Heart right ventricle (tissue), 16 donors: ENCODE results near the gene PRPF19. TPM values are rescaled to one million over a fixed set of nuclear protein-coding genes. Genes with fewer than 3 reads are reported as not detected.

Source experiments
- ATAC-seq, 8 donors: fragments of 200-7000 bp; cut with Tn5 transposase; one replicate each; pipeline ENCODE4 v1.9.1; 2020; ENCODE audit warnings: mild to moderate bottlenecking in 8 of 8, moderate library complexity in 8 of 8, moderate number of reproducible peaks in 1 of 8
- DNase-seq, 2 donors: peaks; one replicate each; pipeline ENCODE4 v3.0.0-alpha.2; 2020
- H3K27ac ChIP-seq, 10 donors: fragments of 200-600 bp; sonication (generic) in 2 of 10; one replicate each; pipeline versions ENCODE4 v1.5.0 to v1.8.0; 2020 to 2022; ENCODE audit warnings: mild to moderate bottlenecking in 3 of 10
- H3K27me3 ChIP-seq, 7 donors: fragments of 200-600 bp; one replicate each; pipeline ENCODE4 v1.8.0; 2021 to 2022; ENCODE audit warnings: mild to moderate bottlenecking in 2 of 7
- H3K36me3 ChIP-seq, 9 donors: fragments of 200-600 bp; sonication (generic) in 1 of 9; one replicate each; pipeline versions ENCODE4 v1.5.0 to v1.8.0; 2020 to 2022; ENCODE audit warnings: mild to moderate bottlenecking in 2 of 9
- H3K4me1 ChIP-seq, 9 donors: fragments of 200-600 bp; sonication (generic) in 1 of 9; one replicate each; pipeline versions ENCODE4 v1.5.0 to v1.8.0; 2020 to 2022; ENCODE audit warnings: mild to moderate bottlenecking in 4 of 9
- H3K4me3 ChIP-seq, 10 donors: fragments of 200-600 bp; sonication (generic) in 2 of 10; one replicate each; pipeline versions ENCODE4 v1.5.0 to v1.8.0; 2020 to 2022; ENCODE audit warnings: mild to moderate bottlenecking in 7 of 10, moderate library complexity in 2 of 10
- H3K9me3 ChIP-seq, 11 donors: fragments of 200-600 bp in 10 of 11; sonication (generic) in 2 of 11; one replicate each; pipeline versions ENCODE4 v1.5.0 to v1.8.0; 2013 to 2022; ENCODE audit warnings: mild to moderate bottlenecking in 2 of 11, control low read depth in 1 of 11, moderate library complexity in 1 of 11
- WGBS, 2 donors: extraction: QIAGEN DNeasy Blood & Tissue Kit; methylation state at CpG; one replicate each; pipeline ENCODE4 v1.1.7; 2013; ENCODE audit warnings: inconsistent platforms in 1 of 2; 5-methylcytosine and 5-hydroxymethylcytosine counted together
- intact Hi-C, 10 donors: fragments of 100-400 bp; cut with DNase I; formaldehyde crosslinking; loops; one replicate each; pipeline versions ENCODE4 v1.11.1 to v1.14.2; 2022
- polyA plus RNA-seq, 2 donors: library from polyadenylated mRNA; stranded (reverse); fragments of 200-250 nt; gene quantifications; one replicate each; pipeline ENCODE4 v1.2.3, GENCODE V29; 2013
- total RNA-seq, 10 donors: library from RNA; stranded (reverse); fragmentation: NEBNext Ultra II Directional in 3 of 10; extraction: Animal tissue kit (Norgen Biotek cat#: 25700) in 3 of 10; gene quantifications; one replicate each; pipeline versions ENCODE4 v1.2.1 to v1.2.4, GENCODE V29; 2021 to 2023
- TF ChIP-seq, protein P1 (sequence below), 9 donors: fragments of 200-600 bp; sonication (generic) in 2 of 9; IDR thresholded peaks; one replicate each; pipeline versions ENCODE4 v1.5.0 to v1.8.0; 2021 to 2022; ENCODE audit warnings: antibody characterized with exemption in 9 of 9, mild to moderate bottlenecking in 5 of 9, moderate library complexity in 1 of 9
- donor health status: Arrhythmogenic right ventricular cardiomyopathy.
- donor health status: ischemic (EF 13 %, LVEDD 7.1; RV severe dilation, severe dysfunction).
- donor health status: healthy with polysubstance abuse.
- donor health status: DM: no; HTN: yes; CAD: no.
- donor health status: DM: no; HTN: no; CAD: no.
- donor health status: ischemic (EF 25% LVEDD 6.9; RV normal size, moderate dysfunction).
- donor health status: ischemic (EF 25% LVEDD 5.7; RV mildly dilated, moderate dysfunction).
- donor health status: healthy.
- donor health status: DM: yes; HTN: yes; CAD: no.
- donor health status: Ischemic cardiomyopathy.
- donor health status: ischemic (EF 35%, LVEDD 5.7; RV mildly dilated, moderate dysfunction).
- donor health status: nonischemic (EF 11% LVEDD 7.7; RV severe dilation, severe dysfunction).
- donor health status: DM: yes; HTN: yes; CAD: no.
- donor health status: PGD.
- donor health status: ischemic (EF 29% LVEDD 5.4; RV normal size, mild dysfunction).
- donor health status: nonischemic (EF 23%, LVEDD 6.1; RV moderate dilation, normal function).

Gene PRPF19
- total and polyA plus RNA-seq, 12 donors, result 32.0 to 53.0 (median 40.1) TPM

DNA sequence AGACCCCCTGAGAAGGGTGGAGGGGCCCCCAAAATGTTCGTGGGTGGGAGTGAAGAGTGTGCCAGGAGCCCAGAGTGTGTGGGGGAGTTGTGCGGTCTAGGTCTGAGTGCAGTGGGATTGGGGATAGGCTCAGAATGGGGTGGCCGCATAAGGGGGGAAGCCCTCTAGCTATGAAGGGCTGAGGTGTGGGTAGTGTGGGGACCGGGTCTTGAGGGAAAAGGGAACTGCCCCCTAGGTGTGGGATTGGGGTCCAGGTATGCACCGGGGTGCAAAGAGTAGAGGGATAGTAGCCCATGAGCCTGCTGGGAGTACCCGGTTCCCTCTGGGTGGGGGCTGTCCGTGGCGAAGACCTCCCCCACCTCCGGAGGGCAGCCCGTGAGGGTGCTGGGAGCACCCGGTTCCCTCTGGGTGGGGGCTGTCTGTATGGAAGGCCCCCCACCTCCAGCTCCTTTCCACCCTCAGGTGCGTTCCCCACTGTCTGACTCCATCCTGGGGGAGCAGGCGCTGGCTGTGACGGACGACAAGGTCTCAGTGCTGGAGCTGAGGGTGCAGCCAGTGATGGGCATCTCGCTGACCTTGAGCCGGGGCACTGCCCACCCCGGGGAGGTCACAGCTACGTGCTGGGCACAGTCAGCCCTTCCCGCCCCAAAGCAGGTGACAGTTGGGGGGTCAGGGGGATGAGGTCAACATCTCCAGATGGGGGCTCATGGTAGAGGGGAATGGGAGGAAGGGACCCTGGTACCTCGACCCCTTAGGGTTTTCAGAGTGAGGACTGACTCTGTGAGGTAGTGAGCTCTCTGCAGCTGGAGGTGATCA lies 28.6 kb upstream of the PRPF19 start:
- DNase-seq (no peak), ATAC-seq (no peak)
- Histone ChIP-seq H3K9me3 (no peaks in the 10 kb centered on the region), H3K36me3 (peaks cover 0 to 54% (median 6%) of the 10 kb centered on the region in 9 donors), H3K4me3 (no peak overlapping the region), H3K27me3 (no peaks in the 10 kb centered on the region), H3K27ac (no peak overlapping the region), H3K4me1 (peaks cover 0 to 25% (median 13%) of the 10 kb centered on the region in 9 donors)
- intact Hi-C loops, result no loop called here
- 90 to 92% methylated on average over 21 of the region's 21 CpGs for WGBS, 2 donors
- TF ChIP-seq, protein P1, sequence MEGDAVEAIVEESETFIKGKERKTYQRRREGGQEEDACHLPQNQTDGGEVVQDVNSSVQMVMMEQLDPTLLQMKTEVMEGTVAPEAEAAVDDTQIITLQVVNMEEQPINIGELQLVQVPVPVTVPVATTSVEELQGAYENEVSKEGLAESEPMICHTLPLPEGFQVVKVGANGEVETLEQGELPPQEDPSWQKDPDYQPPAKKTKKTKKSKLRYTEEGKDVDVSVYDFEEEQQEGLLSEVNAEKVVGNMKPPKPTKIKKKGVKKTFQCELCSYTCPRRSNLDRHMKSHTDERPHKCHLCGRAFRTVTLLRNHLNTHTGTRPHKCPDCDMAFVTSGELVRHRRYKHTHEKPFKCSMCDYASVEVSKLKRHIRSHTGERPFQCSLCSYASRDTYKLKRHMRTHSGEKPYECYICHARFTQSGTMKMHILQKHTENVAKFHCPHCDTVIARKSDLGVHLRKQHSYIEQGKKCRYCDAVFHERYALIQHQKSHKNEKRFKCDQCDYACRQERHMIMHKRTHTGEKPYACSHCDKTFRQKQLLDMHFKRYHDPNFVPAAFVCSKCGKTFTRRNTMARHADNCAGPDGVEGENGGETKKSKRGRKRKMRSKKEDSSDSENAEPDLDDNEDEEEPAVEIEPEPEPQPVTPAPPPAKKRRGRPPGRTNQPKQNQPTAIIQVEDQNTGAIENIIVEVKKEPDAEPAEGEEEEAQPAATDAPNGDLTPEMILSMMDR (IDR thresholded peaks at IDR 0.05), result no peak

DNA sequence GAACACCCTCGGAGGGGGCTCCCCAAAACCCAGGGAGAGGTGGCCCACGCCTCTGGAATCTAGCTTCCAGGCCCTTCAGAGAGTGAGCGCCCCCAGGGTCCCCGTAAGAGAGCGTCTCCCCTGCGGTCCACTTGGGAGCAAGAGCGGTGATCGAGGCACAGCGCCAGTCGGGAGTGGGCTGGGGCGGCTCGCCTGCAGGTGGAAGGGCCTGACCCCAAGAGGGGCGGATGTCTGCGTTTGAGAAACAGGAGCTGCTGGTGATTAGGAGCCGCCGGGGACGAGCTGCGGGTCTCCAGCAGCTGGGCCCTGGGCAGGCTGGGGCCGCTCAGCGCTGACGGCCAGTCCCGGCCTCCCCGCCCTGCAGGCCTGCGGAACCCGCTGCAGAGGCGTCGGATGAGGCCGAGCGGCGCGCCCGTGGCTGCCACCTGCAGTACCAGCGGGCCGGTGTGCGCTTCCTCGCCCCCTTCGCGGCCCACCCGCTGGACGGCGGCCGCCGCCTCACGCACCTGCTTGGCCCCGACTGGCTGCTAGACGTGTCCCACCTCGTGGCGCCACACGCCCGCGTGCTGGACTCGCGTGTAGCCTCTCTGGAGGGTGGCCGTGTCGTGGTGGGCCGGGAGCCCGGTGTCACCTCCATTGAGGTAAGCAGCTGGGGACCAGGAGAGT lies 27.9 kb upstream of the PRPF19 start:
- Histone ChIP-seq H3K27ac (no peak overlapping the region), H3K9me3 (no peaks in the 10 kb centered on the region), H3K27me3 (no peaks in the 10 kb centered on the region), H3K4me3 (no peak overlapping the region), H3K4me1 (peaks cover 0 to 22% (median 13%) of the 10 kb centered on the region in 9 donors), H3K36me3 (peaks cover 0 to 47% (median 3%) of the 10 kb centered on the region in 9 donors)
- TF ChIP-seq, protein P1 (IDR thresholded peaks at IDR 0.05), result no peak
- 94% methylated on average over 57 of the region's 57 CpGs for WGBS, 2 donors
- intact Hi-C loops, result no loop called here
- no peak for DNase-seq
- ATAC-seq, result no peak

DNA sequence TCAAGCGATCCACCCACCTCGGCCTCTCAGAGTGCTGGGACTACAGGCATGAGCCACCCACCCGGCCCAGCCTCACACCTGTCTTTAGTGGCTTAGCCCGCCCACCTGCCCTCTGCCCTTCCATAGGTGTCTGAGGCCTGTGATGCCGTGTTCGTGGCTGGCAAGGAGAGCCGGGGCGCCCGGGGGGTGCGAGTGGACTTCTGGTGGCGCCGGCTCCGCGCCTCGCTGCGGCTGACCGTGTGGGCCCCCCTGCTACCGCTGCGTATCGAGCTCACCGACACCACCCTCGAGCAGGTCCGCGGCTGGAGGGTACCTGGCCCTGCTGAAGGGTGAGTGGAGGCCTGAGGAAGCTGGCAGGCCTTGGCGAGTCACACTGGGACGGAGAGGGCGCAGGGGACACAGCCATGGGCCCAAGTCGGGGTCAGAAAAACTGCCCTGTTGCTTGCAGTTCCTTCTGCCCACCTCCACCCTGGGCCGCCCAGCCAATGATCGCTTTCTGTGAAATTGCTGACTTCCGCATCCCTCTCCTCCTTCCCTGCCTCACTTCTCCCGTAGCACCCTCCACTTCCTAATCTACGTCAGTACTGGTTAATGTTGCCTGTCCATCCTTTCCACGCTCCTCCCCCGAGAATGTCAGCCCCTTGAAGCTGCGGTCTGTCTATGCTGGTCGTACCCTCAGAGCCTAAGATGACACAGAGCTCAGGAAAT lies 27.2 kb upstream of the PRPF19 start:
- no peak for ATAC-seq
- TF ChIP-seq, protein P1 (IDR thresholded peaks at IDR 0.05), result no peak
- H3K36me3 ChIP-seq, result peaks cover 0 to 40% (median 0%) of the 10 kb centered on the region in 9 donors
- H3K27me3 ChIP-seq, result no peaks in the 10 kb centered on the region
- H3K4me1 ChIP-seq, result peaks cover 0 to 22% (median 13%) of the 10 kb centered on the region in 9 donors
- no peak overlapping the region for H3K27ac ChIP-seq
- DNase-seq, result no peak
- intact Hi-C loops, result no loop called here
- H3K4me3 ChIP-seq, result no peak overlapping the region
- 95 to 96% methylated on average over 37 of the region's 37 CpGs for WGBS, 2 donors
- no peaks in the 10 kb centered on the region for H3K9me3 ChIP-seq
